ENCODE data around the gene HEXIM1. TPM values are rescaled to one million over a fixed set of nuclear protein-coding genes. Genes with fewer than 3 reads are reported as not detected.

Gene HEXIM1
- total RNA-seq, 1 donor from 2014 or later, result 20.0 TPM

GRCh38 chr17:45175759-45176115 lies 27.5 kb downstream of the HEXIM1 start:
- Histone ChIP-seq H3K36me3 (ENCODE audit: control insufficient read depth, insufficient read depth, low read length) (no peaks in the 10 kb centered on the region), H3K4me3 (ENCODE audit: low read depth, low read length) (no peak overlapping the region), H3K27me3 (ENCODE audit: control insufficient read depth, insufficient read depth, low read length) (no peaks in the 10 kb centered on the region)
- no peak for DNase-seq (ENCODE audit: low read depth)
- TF ChIP-seq CTCF (IDR thresholded peaks at IDR 0.05; ENCODE audit: insufficient read depth, low read length, poor library complexity, severe bottlenecking), result no peak

- no peak overlapping the region for H3K4me3 ChIP-seq (ENCODE audit: low read depth, low read length)
- no peak for DNase-seq (ENCODE audit: low read depth)
- H3K27me3 ChIP-seq (ENCODE audit: control insufficient read depth, insufficient read depth, low read length), result no peaks in the 10 kb centered on the region
- no peak for TF ChIP-seq CTCF (IDR thresholded peaks at IDR 0.05; ENCODE audit: insufficient read depth, low read length, poor library complexity, severe bottlenecking)
- no peaks in the 10 kb centered on the region for H3K36me3 ChIP-seq (ENCODE audit: control insufficient read depth, insufficient read depth, low read length)
Observed at GRCh38 chr17:45177563-45177962, 29.3 kb downstream of the HEXIM1 start.

- TF ChIP-seq CTCF (IDR thresholded peaks at IDR 0.05; ENCODE audit: insufficient read depth, low read length, poor library complexity, severe bottlenecking), result no peak
- H3K4me3 ChIP-seq (ENCODE audit: low read depth, low read length), result no peak overlapping the region
- no peaks in the 10 kb centered on the region for H3K27me3 ChIP-seq (ENCODE audit: control insufficient read depth, insufficient read depth, low read length)
- no peaks in the 10 kb centered on the region for H3K36me3 ChIP-seq (ENCODE audit: control insufficient read depth, insufficient read depth, low read length)
- no peak for DNase-seq (ENCODE audit: low read depth)
Observed at GRCh38 chr17:45184144-45184543, 35.9 kb downstream of the HEXIM1 start.

- Histone ChIP-seq H3K27me3 (ENCODE audit: control insufficient read depth, insufficient read depth, low read length) (no peaks in the 10 kb centered on the region), H3K36me3 (ENCODE audit: control insufficient read depth, insufficient read depth, low read length) (no peaks in the 10 kb centered on the region), H3K4me3 (ENCODE audit: low read depth, low read length) (no peak overlapping the region)
- TF ChIP-seq CTCF (IDR thresholded peaks at IDR 0.05; ENCODE audit: insufficient read depth, low read length, poor library complexity, severe bottlenecking), result no peak
- no peak for DNase-seq (ENCODE audit: low read depth)
Observed at GRCh38 chr17:45186801-45187354, 38.6 kb downstream of the HEXIM1 start.

- no peak overlapping the region for H3K4me3 ChIP-seq (ENCODE audit: low read depth, low read length)
- no peaks in the 10 kb centered on the region for H3K27me3 ChIP-seq (ENCODE audit: control insufficient read depth, insufficient read depth, low read length)
- no peak for DNase-seq (ENCODE audit: low read depth)
- no peaks in the 10 kb centered on the region for H3K36me3 ChIP-seq (ENCODE audit: control insufficient read depth, insufficient read depth, low read length)
- no peak for TF ChIP-seq CTCF (IDR thresholded peaks at IDR 0.05; ENCODE audit: insufficient read depth, low read length, poor library complexity, severe bottlenecking)
Observed at GRCh38 chr17:45189009-45189408, 40.7 kb downstream of the HEXIM1 start.

GRCh38 chr17:45190503-45191255 lies 42.4 kb downstream of the HEXIM1 start:
- no peaks in the 10 kb centered on the region for H3K36me3 ChIP-seq (ENCODE audit: control insufficient read depth, insufficient read depth, low read length)
- no peak for DNase-seq (ENCODE audit: low read depth)

More at GRCh38 chr17:45190503-45191255, 42.4 kb downstream of the HEXIM1 start:
- Histone ChIP-seq H3K27me3 (ENCODE audit: control insufficient read depth, insufficient read depth, low read length) (no peaks in the 10 kb centered on the region), H3K4me3 (ENCODE audit: low read depth, low read length) (no peak overlapping the region)
- no peak for TF ChIP-seq CTCF (IDR thresholded peaks at IDR 0.05; ENCODE audit: insufficient read depth, low read length, poor library complexity, severe bottlenecking)
